GM12874 (cell line): ENCODE results near the gene LYST.

ENCODE experiments used
- CTCF ChIP-seq: IDR thresholded peaks from 2 replicates; pipeline ENCODE4 v1.5.1; 2011; ENCODE audit warnings: low read depth, mild to moderate bottlenecking, control low read depth, low read length, moderate library complexity; ENCODE audit not compliant: insufficient read depth

The LYST gene

DNA sequence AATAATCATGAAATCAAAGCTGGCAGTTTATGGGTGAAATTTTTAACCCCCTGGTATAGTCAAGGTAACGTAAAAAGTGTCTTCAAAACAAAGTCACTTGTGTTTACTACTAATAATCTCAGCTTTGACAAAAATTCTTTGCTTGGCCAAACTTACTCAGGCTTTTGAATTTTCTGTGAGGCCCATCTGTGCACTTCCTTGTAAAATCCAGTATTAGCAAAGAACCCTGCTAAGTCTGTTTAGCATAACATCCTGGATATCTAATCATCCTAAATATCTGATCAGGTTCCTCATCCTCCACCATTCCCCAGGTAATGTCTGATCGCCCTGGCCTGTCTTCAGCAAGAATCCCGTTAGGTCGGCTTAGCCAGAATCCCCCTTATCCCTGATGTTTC lies 3.0 kb downstream of the LYST start:
- no peak for TF ChIP-seq CTCF

- no peak for TF ChIP-seq CTCF
These were observed 4.8 kb downstream of the LYST start for GRCh38 chr1:235861857-235862256.

GRCh38 chr1:235860829-235861228 lies 5.9 kb downstream of the LYST start:
- no peak for TF ChIP-seq CTCF

GRCh38 chr1:235859789-235860188 lies 6.9 kb downstream of the LYST start:
- TF ChIP-seq CTCF: no peak

- TF ChIP-seq CTCF: no peak
These were observed 7.9 kb downstream of the LYST start for GRCh38 chr1:235858766-235859165.

- TF ChIP-seq CTCF: no peak
These were observed 8.9 kb downstream of the LYST start for GRCh38 chr1:235857756-235858155.

- no peak for TF ChIP-seq CTCF
These were observed 10.8 kb downstream of the LYST start for GRCh38 chr1:235855811-235856429.
